ENCODE results near the gene AOPEP.

The AOPEP gene

DNA sequence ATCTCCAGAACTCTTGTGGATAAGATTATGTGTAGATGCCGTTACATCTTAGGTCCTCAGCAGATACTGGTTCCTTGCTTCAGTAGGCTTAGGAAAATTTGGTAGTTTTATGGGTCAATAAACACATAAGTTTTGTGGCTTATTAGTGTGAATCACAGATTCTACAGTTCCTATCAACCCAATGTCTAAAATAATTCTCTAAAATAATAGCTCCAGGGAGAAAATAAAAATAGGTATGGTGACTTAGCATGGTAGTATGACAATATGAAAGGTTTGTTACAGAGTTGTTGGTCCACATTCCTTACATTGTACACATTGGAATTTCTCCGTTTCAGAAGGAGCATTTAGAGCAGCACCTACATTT, 91.7 kb downstream of the AOPEP start (continued):
- TF ChIP-seq, protein P1, sequence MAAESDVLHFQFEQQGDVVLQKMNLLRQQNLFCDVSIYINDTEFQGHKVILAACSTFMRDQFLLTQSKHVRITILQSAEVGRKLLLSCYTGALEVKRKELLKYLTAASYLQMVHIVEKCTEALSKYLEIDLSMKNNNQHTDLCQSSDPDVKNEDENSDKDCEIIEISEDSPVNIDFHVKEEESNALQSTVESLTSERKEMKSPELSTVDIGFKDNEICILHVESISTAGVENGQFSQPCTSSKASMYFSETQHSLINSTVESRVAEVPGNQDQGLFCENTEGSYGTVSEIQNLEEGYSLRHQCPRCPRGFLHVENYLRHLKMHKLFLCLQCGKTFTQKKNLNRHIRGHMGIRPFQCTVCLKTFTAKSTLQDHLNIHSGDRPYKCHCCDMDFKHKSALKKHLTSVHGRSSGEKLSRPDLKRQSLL (tag by site-specific recombination; IDR thresholded peaks at IDR 0.05), result no peak
- TF ChIP-seq ZNF843 (tag by site-specific recombination; IDR thresholded peaks at IDR 0.05) (no peak), SP3 (tag by site-specific recombination; IDR thresholded peaks at IDR 0.05) (no peak), ZBTB7A (tag by site-specific recombination; IDR thresholded peaks at IDR 0.05; ENCODE audit: low read depth) (no peak)

DNA sequence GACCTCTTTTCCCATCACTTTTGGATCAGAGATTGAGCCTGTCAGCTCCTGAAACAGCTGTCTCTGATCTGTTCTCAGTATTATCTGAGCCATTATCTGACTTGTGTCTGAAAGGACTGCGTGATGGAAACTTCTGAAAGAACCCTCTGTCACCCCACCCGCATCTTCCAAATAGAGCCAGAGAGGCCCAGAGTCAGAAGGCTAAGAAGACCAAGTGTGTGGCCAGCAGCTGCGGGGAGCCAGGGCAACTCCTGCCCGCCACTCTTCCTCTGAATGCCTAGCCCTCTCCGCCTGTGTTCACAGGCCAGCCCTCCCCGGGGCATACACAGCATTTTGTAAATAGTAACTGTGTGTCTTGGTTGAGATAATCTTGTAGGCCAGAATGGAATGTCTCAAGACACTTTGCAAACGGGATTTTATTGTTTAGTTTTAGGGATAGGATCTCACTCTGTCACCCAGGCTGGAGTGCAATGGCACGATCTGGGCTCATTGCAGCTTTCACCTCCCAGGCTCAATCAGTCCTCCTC, 92.7 kb downstream of the AOPEP start:
- Histone ChIP-seq H3K27ac (ENCODE audit: extremely low read depth, low read depth, low read length) (no peak overlapping the region), H3K4me3 (ENCODE audit: low read depth, low read length) (no peak overlapping the region), H3K36me3 (ENCODE audit: control insufficient read depth in 2 of 2, insufficient read depth in 1 of 2, low read length in 2 of 2) (no peaks in the 10 kb centered on the region), H3K4me1 (ENCODE audit: control insufficient read depth, insufficient read depth, low read length) (peaks cover 5% of the 10 kb centered on the region; the same call in 1 of the 2 replicates), H3K9me3 (ENCODE audit: control insufficient read depth, insufficient read depth, low read depth, low read length) (no peaks in the 10 kb centered on the region)
- ChIA-PET CTCF (interaction anchor here (0.6 kb wide), 1 partner anchor 129 kb away, joined by 5 read pairs; no protein-coding TSS in a partner anchor), POLR2A (no interaction called here)
- TF ChIP-seq OVOL3 (tag by site-specific recombination; IDR thresholded peaks at IDR 0.05), result no peak
- TF ChIP-seq, protein P2, sequence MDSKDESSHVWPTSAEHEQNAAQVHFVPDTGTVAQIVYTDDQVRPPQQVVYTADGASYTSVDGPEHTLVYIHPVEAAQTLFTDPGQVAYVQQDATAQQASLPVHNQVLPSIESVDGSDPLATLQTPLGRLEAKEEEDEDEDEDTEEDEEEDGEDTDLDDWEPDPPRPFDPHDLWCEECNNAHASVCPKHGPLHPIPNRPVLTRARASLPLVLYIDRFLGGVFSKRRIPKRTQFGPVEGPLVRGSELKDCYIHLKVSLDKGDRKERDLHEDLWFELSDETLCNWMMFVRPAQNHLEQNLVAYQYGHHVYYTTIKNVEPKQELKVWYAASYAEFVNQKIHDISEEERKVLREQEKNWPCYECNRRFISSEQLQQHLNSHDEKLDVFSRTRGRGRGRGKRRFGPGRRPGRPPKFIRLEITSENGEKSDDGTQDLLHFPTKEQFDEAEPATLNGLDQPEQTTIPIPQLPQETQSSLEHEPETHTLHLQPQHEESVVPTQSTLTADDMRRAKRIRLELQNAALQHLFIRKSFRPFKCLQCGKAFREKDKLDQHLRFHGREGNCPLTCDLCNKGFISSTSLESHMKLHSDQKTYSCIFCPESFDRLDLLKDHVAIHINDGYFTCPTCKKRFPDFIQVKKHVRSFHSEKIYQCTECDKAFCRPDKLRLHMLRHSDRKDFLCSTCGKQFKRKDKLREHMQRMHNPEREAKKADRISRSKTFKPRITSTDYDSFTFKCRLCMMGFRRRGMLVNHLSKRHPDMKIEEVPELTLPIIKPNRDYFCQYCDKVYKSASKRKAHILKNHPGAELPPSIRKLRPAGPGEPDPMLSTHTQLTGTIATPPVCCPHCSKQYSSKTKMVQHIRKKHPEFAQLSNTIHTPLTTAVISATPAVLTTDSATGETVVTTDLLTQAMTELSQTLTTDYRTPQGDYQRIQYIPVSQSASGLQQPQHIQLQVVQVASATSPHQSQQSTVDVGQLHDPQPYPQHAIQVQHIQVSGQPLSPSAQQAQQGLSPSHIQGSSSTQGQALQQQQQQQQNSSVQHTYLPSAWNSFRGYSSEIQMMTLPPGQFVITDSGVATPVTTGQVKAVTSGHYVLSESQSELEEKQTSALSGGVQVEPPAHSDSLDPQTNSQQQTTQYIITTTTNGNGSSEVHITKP (tag by site-specific recombination; IDR thresholded peaks at IDR 0.05), result peak; percentile 53

DNA sequence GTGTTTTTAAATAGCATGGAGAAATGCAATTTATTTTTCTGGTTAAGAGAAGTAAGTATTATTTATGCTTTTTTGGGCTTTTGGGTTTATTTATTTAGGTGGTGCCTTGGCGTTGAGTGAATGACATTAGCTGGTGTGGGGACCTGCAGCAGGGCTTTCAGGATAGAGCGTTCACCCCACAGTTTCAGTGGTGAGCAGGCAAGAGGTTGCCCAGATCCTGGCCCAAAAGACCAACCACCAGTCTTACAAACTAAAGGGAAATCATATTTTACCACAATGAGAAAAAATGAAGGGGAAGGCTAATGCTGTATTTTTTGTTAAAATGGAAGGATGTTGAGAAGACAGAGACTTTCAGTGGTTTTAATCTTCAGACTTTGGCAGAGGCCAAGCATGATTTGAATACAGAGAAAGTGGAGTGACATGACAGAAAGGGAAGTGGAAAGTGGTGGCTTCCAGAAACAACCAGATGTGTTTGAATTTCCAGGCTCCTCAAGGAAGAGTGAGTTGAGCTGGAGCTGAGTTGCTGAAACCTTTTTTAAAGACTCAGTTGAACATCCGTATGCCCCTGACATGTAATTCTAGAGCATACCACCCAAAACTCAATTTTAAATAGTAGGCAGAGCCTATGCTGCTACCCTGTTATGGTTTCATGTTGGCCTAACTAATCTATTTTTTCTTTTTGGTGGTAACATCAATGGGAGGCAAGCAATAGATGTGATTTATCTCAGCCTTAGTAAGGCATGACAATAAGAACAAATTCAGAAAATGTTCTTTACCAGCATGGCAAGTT, 94.8 kb downstream of the AOPEP start:
- Histone ChIP-seq H3K9me3 (ENCODE audit: control insufficient read depth, insufficient read depth, low read depth, low read length) (no peaks in the 10 kb centered on the region), H3K4me1 (ENCODE audit: control insufficient read depth, insufficient read depth, low read length) (peaks cover 5% of the 10 kb centered on the region; the same call in 1 of the 2 replicates), H3K4me3 (ENCODE audit: low read depth, low read length) (no peak overlapping the region), H3K27ac (ENCODE audit: extremely low read depth, low read depth, low read length) (no peak overlapping the region), H3K36me3 (ENCODE audit: control insufficient read depth in 2 of 2, insufficient read depth in 1 of 2, low read length in 2 of 2) (peaks cover 0 to 3% of the 10 kb centered on the region in 2 experiments; a peak in 1 of 3 replicates)
- TF ChIP-seq, protein P3, sequence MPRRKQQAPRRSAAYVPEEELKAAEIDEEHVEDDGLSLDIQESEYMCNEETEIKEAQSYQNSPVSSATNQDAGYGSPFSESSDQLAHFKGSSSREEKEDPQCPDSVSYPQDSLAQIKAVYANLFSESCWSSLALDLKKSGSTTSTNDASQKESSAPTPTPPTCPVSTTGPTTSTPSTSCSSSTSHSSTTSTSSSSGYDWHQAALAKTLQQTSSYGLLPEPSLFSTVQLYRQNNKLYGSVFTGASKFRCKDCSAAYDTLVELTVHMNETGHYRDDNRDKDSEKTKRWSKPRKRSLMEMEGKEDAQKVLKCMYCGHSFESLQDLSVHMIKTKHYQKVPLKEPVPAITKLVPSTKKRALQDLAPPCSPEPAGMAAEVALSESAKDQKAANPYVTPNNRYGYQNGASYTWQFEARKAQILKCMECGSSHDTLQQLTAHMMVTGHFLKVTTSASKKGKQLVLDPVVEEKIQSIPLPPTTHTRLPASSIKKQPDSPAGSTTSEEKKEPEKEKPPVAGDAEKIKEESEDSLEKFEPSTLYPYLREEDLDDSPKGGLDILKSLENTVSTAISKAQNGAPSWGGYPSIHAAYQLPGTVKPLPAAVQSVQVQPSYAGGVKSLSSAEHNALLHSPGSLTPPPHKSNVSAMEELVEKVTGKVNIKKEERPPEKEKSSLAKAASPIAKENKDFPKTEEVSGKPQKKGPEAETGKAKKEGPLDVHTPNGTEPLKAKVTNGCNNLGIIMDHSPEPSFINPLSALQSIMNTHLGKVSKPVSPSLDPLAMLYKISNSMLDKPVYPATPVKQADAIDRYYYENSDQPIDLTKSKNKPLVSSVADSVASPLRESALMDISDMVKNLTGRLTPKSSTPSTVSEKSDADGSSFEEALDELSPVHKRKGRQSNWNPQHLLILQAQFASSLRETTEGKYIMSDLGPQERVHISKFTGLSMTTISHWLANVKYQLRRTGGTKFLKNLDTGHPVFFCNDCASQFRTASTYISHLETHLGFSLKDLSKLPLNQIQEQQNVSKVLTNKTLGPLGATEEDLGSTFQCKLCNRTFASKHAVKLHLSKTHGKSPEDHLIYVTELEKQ (tag by site-specific recombination; IDR thresholded peaks at IDR 0.05; ENCODE audit: borderline replicate concordance), result no peak
- no peak for TF ChIP-seq ZIC2 (tag by site-specific recombination; IDR thresholded peaks at IDR 0.05)
- no peak for TF ChIP-seq ZNF600 (tag by site-specific recombination; IDR thresholded peaks at IDR 0.05)
- TF ChIP-seq, protein P4, sequence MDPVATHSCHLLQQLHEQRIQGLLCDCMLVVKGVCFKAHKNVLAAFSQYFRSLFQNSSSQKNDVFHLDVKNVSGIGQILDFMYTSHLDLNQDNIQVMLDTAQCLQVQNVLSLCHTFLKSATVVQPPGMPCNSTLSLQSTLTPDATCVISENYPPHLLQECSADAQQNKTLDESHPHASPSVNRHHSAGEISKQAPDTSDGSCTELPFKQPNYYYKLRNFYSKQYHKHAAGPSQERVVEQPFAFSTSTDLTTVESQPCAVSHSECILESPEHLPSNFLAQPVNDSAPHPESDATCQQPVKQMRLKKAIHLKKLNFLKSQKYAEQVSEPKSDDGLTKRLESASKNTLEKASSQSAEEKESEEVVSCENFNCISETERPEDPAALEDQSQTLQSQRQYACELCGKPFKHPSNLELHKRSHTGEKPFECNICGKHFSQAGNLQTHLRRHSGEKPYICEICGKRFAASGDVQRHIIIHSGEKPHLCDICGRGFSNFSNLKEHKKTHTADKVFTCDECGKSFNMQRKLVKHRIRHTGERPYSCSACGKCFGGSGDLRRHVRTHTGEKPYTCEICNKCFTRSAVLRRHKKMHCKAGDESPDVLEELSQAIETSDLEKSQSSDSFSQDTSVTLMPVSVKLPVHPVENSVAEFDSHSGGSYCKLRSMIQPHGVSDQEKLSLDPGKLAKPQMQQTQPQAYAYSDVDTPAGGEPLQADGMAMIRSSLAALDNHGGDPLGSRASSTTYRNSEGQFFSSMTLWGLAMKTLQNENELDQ (tag by site-specific recombination; IDR thresholded peaks at IDR 0.05; ENCODE audit: low read depth), result no peak
- TF ChIP-seq REPIN1 (tag by site-specific recombination; IDR thresholded peaks at IDR 0.05; ENCODE audit: low read depth), result no peak
- no peak for TF ChIP-seq ZNF701 (tag by site-specific recombination; IDR thresholded peaks at IDR 0.05)
- ChIA-PET POLR2A (no interaction called here), CTCF (interaction anchor here (1.5 kb wide), 1 partner anchor 306 kb away, joined by 3 read pairs; no protein-coding TSS in a partner anchor)

Measured in HEK293 (cell line).